Endothelial cell of umbilical vein (primary cell): ENCODE measurements around the gene FAM174B. TPM values are rescaled to one million over a fixed set of nuclear protein-coding genes. Genes with fewer than 3 reads are reported as not detected.

Experiments
- BruUV-seq: library from RNA; stranded (reverse); fragments of 400-500 nt; replicated peaks from 2 replicates; lab custom pipeline; 2021; lab: Mats Ljungman, UMichigan
- CTCF ChIA-PET: fragments of 300-600, 350-600 bp; sonication (Branson Sonifier 250); formaldehyde crosslinking; loops from one replicate; lab custom pipeline; 2021; ENCODE audit warnings: antibody characterized with exemption, inconsistent platforms; lab: Charles Lee
- POLR2A ChIA-PET: fragments of 300-600, 350-600 bp; sonication (Branson Sonifier 250); formaldehyde crosslinking; loops from one replicate; lab custom pipeline; 2021; ENCODE audit warnings: antibody characterized with exemption, inconsistent platforms; lab: Charles Lee
- DNase-seq: peaks from one replicate; pipeline ENCODE4 v3.0.0-alpha.2; 2011; ENCODE audit warnings: low read depth, low spot score
- FAIRE-seq: peaks from 2 replicates; lab custom pipeline; 2011; peaks lifted over from hg19 to GRCh38; lab: Jason Lieb, UNC
- H2AFZ ChIP-seq: 2 replicates; pipeline ENCODE4 v1.6.0; 2012; ENCODE audit warnings: low read depth, low read length, control low read depth, inconsistent platforms
- H3K27ac ChIP-seq: 2 replicates; pipeline ENCODE4 v1.5.1; 2011; ENCODE audit warnings: low read depth, mild to moderate bottlenecking, control low read depth, low read length, moderate library complexity; ENCODE audit not compliant: insufficient read depth
- H3K27me3 ChIP-seq, 2 experiments: 2 replicates each; pipeline versions ENCODE4 v1.6.0 to v1.6.1; 2011; ENCODE audit warnings: low read length in 2 of 2, mixed read lengths in 1 of 2; ENCODE audit not compliant: control insufficient read depth in 2 of 2, insufficient read depth in 2 of 2
- H3K36me3 ChIP-seq, 2 experiments: 2 replicates in 1 of 2; 3 replicates in 1 of 2; pipeline ENCODE4 v1.5.1; 2011; ENCODE audit warnings: low read length in 2 of 2, mild to moderate bottlenecking in 1 of 2, moderate library complexity in 1 of 2; ENCODE audit not compliant: control insufficient read depth in 2 of 2, insufficient read depth in 2 of 2; ENCODE audit errors: extremely low read depth in 1 of 2
- H3K4me1 ChIP-seq: 3 replicates; pipeline ENCODE4 v1.5.1; 2011; ENCODE audit warnings: mild to moderate bottlenecking, low read length; ENCODE audit not compliant: control insufficient read depth, insufficient read depth; ENCODE audit errors: extremely low read depth
- H3K4me2 ChIP-seq: 2 replicates; pipeline ENCODE4 v1.6.1; 2011; ENCODE audit warnings: low read length, control low read depth, mixed read lengths; ENCODE audit not compliant: insufficient read depth
- H3K4me3 ChIP-seq, 3 experiments: fragments of 200-600 bp in 1 of 3; sonication (generic), shearing (Covaris generic) in 1 of 3; replicated peaks in 1 of 3; 2 replicates each; pipeline ENCODE4 v1.5.1; 2011 to 2016; ENCODE audit warnings: control low read depth in 3 of 3, low read length in 3 of 3, mild to moderate bottlenecking in 2 of 3, inconsistent platforms in 1 of 3, low read depth in 1 of 3, moderate library complexity in 1 of 3; ENCODE audit not compliant: insufficient read depth in 1 of 3
- H3K79me2 ChIP-seq: 2 replicates; pipeline ENCODE4 v1.6.0; 2012; ENCODE audit warnings: low read length, inconsistent platforms; ENCODE audit not compliant: control insufficient read depth, insufficient read depth
- H3K9ac ChIP-seq: replicated peaks from 2 replicates; pipeline ENCODE3; 2011; ENCODE audit warnings: low read length, control low read depth; ENCODE audit not compliant: insufficient read depth; ENCODE audit errors: extremely low read depth
- H3K9me1 ChIP-seq: replicated peaks from 3 replicates; pipeline ENCODE4 v1.6.0; 2011; ENCODE audit warnings: mild to moderate bottlenecking, low read length; ENCODE audit not compliant: control insufficient read depth, insufficient read depth; ENCODE audit errors: extremely low read depth
- H3K9me3 ChIP-seq: replicated peaks from 2 replicates; pipeline ENCODE4 v1.5.1; 2012; ENCODE audit warnings: low read length, inconsistent platforms; ENCODE audit not compliant: control insufficient read depth, insufficient read depth
- H4K20me1 ChIP-seq: replicated peaks from 2 replicates; pipeline ENCODE3; 2011; ENCODE audit warnings: mild to moderate bottlenecking, low read length; ENCODE audit not compliant: control insufficient read depth, insufficient read depth; ENCODE audit errors: extremely low read depth
- CTCF ChIP-seq, 2 donors: IDR thresholded peaks; 1 replicate in 1 of 2; 2 replicates in 1 of 2; pipeline ENCODE4 v1.5.1; 2011; ENCODE audit warnings: low read length in 2 of 2, mild to moderate bottlenecking in 2 of 2, moderate library complexity in 2 of 2, control low read depth in 1 of 2, inconsistent platforms in 1 of 2, low read depth in 1 of 2; ENCODE audit not compliant: insufficient read depth in 1 of 2; ENCODE audit errors: extremely low read depth in 1 of 2
- EZH2 ChIP-seq: IDR thresholded peaks from 2 replicates; pipeline ENCODE4 v1.6.1; 2012; ENCODE audit warnings: borderline replicate concordance, low read depth, mild to moderate bottlenecking, moderate library complexity, low read length, inconsistent platforms; ENCODE audit not compliant: severe bottlenecking
- FOS ChIP-seq: IDR thresholded peaks from 2 replicates; pipeline ENCODE4 v1.6.1; 2011; ENCODE audit warnings: mild to moderate bottlenecking, low read length, moderate library complexity, borderline replicate concordance; ENCODE audit not compliant: insufficient read depth
- GATA2 ChIP-seq: IDR thresholded peaks from 2 replicates; pipeline ENCODE4 v1.7.0; 2011; ENCODE audit warnings: low read depth, mild to moderate bottlenecking, moderate library complexity, mixed read lengths, low read length; ENCODE audit not compliant: insufficient read length, insufficient read depth
- JUN ChIP-seq: IDR thresholded peaks from 2 replicates; pipeline ENCODE4 v1.6.1; 2011; ENCODE audit warnings: borderline replicate concordance, low read depth; ENCODE audit not compliant: insufficient read length, insufficient read depth
- MYC ChIP-seq: IDR thresholded peaks from one replicate; pipeline ENCODE4 v1.6.1; 2011; ENCODE audit warnings: mild to moderate bottlenecking, low read depth, low read length
- POLR2A ChIP-seq: IDR thresholded peaks from 2 replicates; pipeline ENCODE4 v1.6.1; 2012; ENCODE audit warnings: low read depth, mild to moderate bottlenecking, control low read depth, low read length
- POLR2AphosphoS5 ChIP-seq: IDR thresholded peaks from 2 replicates; pipeline ENCODE4 v1.6.1; 2012; ENCODE audit warnings: low read depth, mild to moderate bottlenecking, control low read depth, low read length, moderate library complexity; ENCODE audit not compliant: insufficient read depth
- dilution Hi-C: fragments of 300-500 bp; cut with MboI; formaldehyde crosslinking; loops from one replicate; pipeline ENCODE4 v1.15.0; 2019; ENCODE audit warnings: low sequenced_read_pairs; ENCODE audit not compliant: extremely low pct_ligation_motif_present
- intact Hi-C: fragments of 100-400 bp; cut with micrococcal nuclease; formaldehyde crosslinking; loops from one replicate; pipeline ENCODE4 v1.10.0; 2022
- polyA plus RNA-seq, 4 experiments: library from polyadenylated mRNA; depleted of rRNA in 3 of 4; stranded (reverse) in 3 of 4; unstranded in 1 of 4; fragments of >200 nt; gene quantifications; 2 replicates each; pipeline versions ENCODE4 v1.2.1 to v1.2.3, GENCODE V29; 2011 to 2012; ENCODE audit warnings: missing spikeins in 1 of 4
- total RNA-seq: library from RNA; stranded (reverse); gene quantifications from 2 replicates; pipeline ENCODE4 v1.2.3, GENCODE V29; 2021
- TF ChIP-seq, protein P1 (sequence below): IDR thresholded peaks from 2 replicates; pipeline ENCODE4 v1.6.1; 2011; ENCODE audit not compliant: insufficient read depth, insufficient read length

FAM174B gene
- total and polyA plus RNA-seq, 2 donors (not counting 3 experiments of a cell fraction or from before 2014, with no cell fraction given): 25.9 to 30.2 TPM

DNA sequence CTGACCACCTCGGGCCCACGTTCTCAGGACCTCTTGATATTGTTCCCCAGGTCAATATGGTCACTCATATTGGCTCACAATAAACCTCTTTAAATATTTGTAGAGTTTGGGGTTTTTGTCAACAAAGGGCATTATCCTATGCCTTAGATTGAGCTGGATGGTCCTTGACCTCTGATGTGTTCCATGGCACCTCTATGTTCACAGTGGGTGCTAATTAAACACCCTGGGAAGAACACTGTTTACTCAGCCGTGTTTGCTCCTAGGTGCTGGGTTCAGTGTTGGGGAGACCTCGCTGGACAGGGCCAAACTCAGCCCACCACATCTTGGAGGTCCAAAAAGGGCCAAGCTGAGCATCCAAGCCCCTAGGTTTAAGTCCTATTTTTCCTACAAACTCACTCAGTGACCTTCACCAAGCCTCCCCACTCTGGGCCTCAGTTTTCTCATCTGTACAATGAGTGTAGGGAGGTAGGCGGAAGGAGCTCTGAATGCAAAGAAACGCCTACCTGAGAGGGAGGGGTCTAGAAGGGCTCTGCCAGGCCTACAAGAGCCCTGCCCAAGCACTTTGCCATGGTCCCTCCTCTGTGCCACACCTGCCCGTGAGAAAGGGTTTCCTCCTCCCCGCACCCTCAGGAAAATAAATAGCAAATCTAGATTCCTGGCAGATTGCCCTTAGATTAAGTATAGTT lies 7.2 kb downstream of the FAM174B start:
- POLR2A ChIA-PET: no interaction called here
- Histone ChIP-seq H3K4me1 (peaks cover 38% of the 10 kb centered on the region), H3K27ac (no peak overlapping the region), H3K9me3 (no peaks in the 10 kb centered on the region), H3K27me3 (no peaks in the 10 kb centered on the region), H2AFZ (no peak overlapping the region), H3K9me1 (no peaks in the 10 kb centered on the region), H3K79me2 (peaks cover 91% of the 10 kb centered on the region), H3K9ac (no peak overlapping the region), H3K4me2 (no peak overlapping the region), H4K20me1 (no peaks in the 10 kb centered on the region), H3K36me3 (peaks cover 0 to 8% of the 10 kb centered on the region in 2 experiments), H3K4me3 (no peak overlapping the region)
- TF ChIP-seq JUN: no peak
- no peak for TF ChIP-seq GATA2
- TF ChIP-seq POLR2AphosphoS5: no peak
- TF ChIP-seq EZH2: no peak
- TF ChIP-seq FOS: no peak
- no peak for TF ChIP-seq MYC
- no peak for TF ChIP-seq POLR2A
- TF ChIP-seq, protein P1, sequence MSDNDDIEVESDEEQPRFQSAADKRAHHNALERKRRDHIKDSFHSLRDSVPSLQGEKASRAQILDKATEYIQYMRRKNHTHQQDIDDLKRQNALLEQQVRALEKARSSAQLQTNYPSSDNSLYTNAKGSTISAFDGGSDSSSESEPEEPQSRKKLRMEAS: no peak
- TF ChIP-seq CTCF (IDR thresholded peaks at IDR 0.05; ENCODE audit: extremely low read depth in 1 of 2, insufficient read depth in 1 of 2, low read depth in 1 of 2, low read length in 2 of 2): no peak
- CTCF ChIA-PET: interaction anchor here (1.7 kb wide), 1 partner anchor 127 kb away, joined by 4 read pairs; no protein-coding TSS in a partner anchor
- BruUV-seq: no TSS peak
- FAIRE-seq (no peak), DNase-seq (no peak)
- intact Hi-C loops: no loop called here
- dilution Hi-C loops: no loop called here
